PFSK-1 (cell line): Measurements from ENCODE around the gene ADGRF1.

Experiments
- FOXP2 ChIP-seq: optimal IDR thresholded peaks from 2 replicates; pipeline ENCODE3; 2011; ENCODE audit warnings: borderline replicate concordance, control low read depth, inconsistent platforms; ENCODE audit not compliant: insufficient read depth; ENCODE audit errors: extremely low read length, extremely low read depth
- POLR2AphosphoS5 ChIP-seq: IDR thresholded peaks from 2 replicates; pipeline ENCODE4 v1.6.1; 2012; ENCODE audit warnings: low read depth, mild to moderate bottlenecking, control low read depth, low read length, moderate library complexity
- SIN3A ChIP-seq: IDR thresholded peaks from 2 replicates; pipeline ENCODE4 v1.6.1; 2012; ENCODE audit warnings: mild to moderate bottlenecking, low read length, moderate library complexity, borderline replicate concordance; ENCODE audit not compliant: insufficient read depth
- TAF1 ChIP-seq: IDR thresholded peaks from 2 replicates; pipeline ENCODE4 v1.6.1; 2012; ENCODE audit warnings: low read length, control low read depth, borderline replicate concordance; ENCODE audit not compliant: insufficient read depth
- TF ChIP-seq, protein P1 (sequence below), 2 experiments: IDR thresholded peaks; 2 replicates each; pipeline versions ENCODE4 v1.6.1 to v1.8.0; 2011 to 2012; ENCODE audit warnings: low read depth in 2 of 2, low read length in 2 of 2, control low read depth in 1 of 2, inconsistent platforms in 1 of 2, mild to moderate bottlenecking in 1 of 2, moderate library complexity in 1 of 2; ENCODE audit not compliant: insufficient read depth in 1 of 2

DNA sequence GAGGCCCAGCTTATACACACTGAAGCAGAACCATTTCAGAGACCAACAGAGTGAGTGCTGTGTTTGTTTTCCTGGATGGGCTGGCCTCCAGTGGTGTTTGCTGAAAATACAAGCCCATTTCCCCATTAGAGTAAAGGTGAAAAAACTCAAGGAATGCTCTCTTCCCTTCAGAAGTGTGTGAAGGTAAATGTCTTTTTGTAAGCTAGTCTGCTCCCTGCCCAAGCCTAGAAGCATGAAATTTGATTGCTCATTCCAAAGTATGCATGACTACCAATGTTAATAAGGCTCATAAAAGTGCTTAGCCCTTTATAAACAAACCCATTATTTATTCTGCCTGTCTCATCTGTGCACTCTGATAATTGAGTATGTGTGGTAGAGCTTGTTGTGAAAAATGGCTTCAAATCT is 59.1 kb downstream of the ADGRF1 start:
- TF ChIP-seq FOXP2 (no peak), TAF1 (no peak), POLR2AphosphoS5 (no peak), SIN3A (no peak)
- TF ChIP-seq, protein P1, sequence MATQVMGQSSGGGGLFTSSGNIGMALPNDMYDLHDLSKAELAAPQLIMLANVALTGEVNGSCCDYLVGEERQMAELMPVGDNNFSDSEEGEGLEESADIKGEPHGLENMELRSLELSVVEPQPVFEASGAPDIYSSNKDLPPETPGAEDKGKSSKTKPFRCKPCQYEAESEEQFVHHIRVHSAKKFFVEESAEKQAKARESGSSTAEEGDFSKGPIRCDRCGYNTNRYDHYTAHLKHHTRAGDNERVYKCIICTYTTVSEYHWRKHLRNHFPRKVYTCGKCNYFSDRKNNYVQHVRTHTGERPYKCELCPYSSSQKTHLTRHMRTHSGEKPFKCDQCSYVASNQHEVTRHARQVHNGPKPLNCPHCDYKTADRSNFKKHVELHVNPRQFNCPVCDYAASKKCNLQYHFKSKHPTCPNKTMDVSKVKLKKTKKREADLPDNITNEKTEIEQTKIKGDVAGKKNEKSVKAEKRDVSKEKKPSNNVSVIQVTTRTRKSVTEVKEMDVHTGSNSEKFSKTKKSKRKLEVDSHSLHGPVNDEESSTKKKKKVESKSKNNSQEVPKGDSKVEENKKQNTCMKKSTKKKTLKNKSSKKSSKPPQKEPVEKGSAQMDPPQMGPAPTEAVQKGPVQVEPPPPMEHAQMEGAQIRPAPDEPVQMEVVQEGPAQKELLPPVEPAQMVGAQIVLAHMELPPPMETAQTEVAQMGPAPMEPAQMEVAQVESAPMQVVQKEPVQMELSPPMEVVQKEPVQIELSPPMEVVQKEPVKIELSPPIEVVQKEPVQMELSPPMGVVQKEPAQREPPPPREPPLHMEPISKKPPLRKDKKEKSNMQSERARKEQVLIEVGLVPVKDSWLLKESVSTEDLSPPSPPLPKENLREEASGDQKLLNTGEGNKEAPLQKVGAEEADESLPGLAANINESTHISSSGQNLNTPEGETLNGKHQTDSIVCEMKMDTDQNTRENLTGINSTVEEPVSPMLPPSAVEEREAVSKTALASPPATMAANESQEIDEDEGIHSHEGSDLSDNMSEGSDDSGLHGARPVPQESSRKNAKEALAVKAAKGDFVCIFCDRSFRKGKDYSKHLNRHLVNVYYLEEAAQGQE (IDR thresholded peaks at IDR 0.05; ENCODE audit: insufficient read depth in 1 of 2, low read depth in 2 of 2, low read length in 2 of 2): no peak
